ENCODE measurements around the gene DCAF6.

DCAF6 gene

GRCh38 chr1:168112673-168113305, 176.3 kb downstream of the DCAF6 start:
- H4K8ac ChIP-seq (ENCODE audit: low read length) = peak overlapping the region; percentile 13
- peaks cover 5% of the 10 kb centered on the region for H3K4me1 ChIP-seq (ENCODE audit: control insufficient read depth, insufficient read depth, low read depth, low read length)
- no peaks in the 10 kb centered on the region for H3K9me3 ChIP-seq (ENCODE audit: control insufficient read depth, low read length)
- DNase-seq = peak; percentile 69
- H4K91ac ChIP-seq (ENCODE audit: low read length) = no peak overlapping the region
- H3K23ac ChIP-seq (ENCODE audit: low read length in 2 of 2) = no peak overlapping the region
- H3K4me2 ChIP-seq (ENCODE audit: low read length, poor library complexity, severe bottlenecking) = no peak overlapping the region
- H2AFZ ChIP-seq (ENCODE audit: low read depth, low read length) = no peak overlapping the region
- H3K27me3 ChIP-seq (ENCODE audit: control insufficient read depth in 1 of 2, insufficient read depth in 1 of 2, low read length in 2 of 2) = no peaks in the 10 kb centered on the region
- WGBS = 97% methylated on average over 6 of the region's 6 CpGs
- no peak overlapping the region for H2BK15ac ChIP-seq (ENCODE audit: low read depth, poor library complexity, severe bottlenecking)
- H3K79me1 ChIP-seq (replicated peaks; ENCODE audit: low read length, poor library complexity, severe bottlenecking) = peaks cover 37% of the 10 kb centered on the region
- H3K4ac ChIP-seq (ENCODE audit: low read depth in 1 of 2, low read length in 2 of 2) = peak overlapping the region in 1 of 2 experiments; percentile 2
- H2BK120ac ChIP-seq (ENCODE audit: low read depth, low read length) = no peak overlapping the region
- peak overlapping the region; percentile 11 to 39 for H3K18ac ChIP-seq (ENCODE audit: low read depth in 1 of 2, low read length in 2 of 2)
- H3K27ac ChIP-seq (ENCODE audit: low read length, poor library complexity, severe bottlenecking) = peak overlapping the region; percentile 89
- no peak overlapping the region for H3K9ac ChIP-seq (ENCODE audit: low read length)
- H2BK12ac ChIP-seq (ENCODE audit: low read length in 2 of 2) = no peak overlapping the region
- no peak overlapping the region for H3K14ac ChIP-seq (ENCODE audit: low read length in 2 of 2)
- no peak overlapping the region for H2AK5ac ChIP-seq (ENCODE audit: low read length, severe bottlenecking)
- no peak overlapping the region for H2BK5ac ChIP-seq (ENCODE audit: low read depth, low read length, poor library complexity, severe bottlenecking)
- no peak overlapping the region for H3K4me3 ChIP-seq (ENCODE audit: insufficient read depth in 1 of 2, low read depth in 1 of 2, low read length in 2 of 2)
- peaks cover 0 to 3% of the 10 kb centered on the region in 2 experiments for H3K36me3 ChIP-seq (ENCODE audit: control insufficient read depth in 1 of 2, insufficient read depth in 2 of 2, low read depth in 1 of 2, low read length in 2 of 2)

DNA sequence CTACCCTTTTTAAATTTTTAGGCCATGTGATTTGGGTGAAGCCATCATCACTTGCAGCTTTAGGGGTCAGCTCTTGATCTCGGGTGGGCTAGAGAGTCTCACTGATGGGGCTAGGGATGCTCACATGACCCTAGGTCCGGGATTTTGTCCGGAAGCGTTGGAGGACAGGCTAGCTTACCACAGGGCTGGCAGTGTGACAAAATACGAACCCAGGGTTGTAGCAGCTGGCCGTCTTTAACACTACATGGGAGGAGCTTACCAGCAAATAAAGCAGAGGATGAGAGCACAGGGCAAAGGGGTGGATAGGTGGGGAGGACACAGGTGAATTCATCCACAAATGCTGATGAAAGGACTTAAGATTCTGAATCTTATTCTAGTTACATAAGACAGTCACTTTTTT, 178.4 kb downstream of the DCAF6 start:
- Histone ChIP-seq H2BK15ac (ENCODE audit: low read depth, poor library complexity, severe bottlenecking) (no peak overlapping the region), H2BK120ac (ENCODE audit: low read depth, low read length) (no peak overlapping the region), H3K9me3 (ENCODE audit: control insufficient read depth, low read length) (no peaks in the 10 kb centered on the region), H2AK5ac (ENCODE audit: low read length, severe bottlenecking) (no peak overlapping the region), H4K8ac (ENCODE audit: low read length) (no peak overlapping the region), H3K9ac (ENCODE audit: low read length) (no peak overlapping the region), H3K4me1 (ENCODE audit: control insufficient read depth, insufficient read depth, low read depth, low read length) (peaks cover 5% of the 10 kb centered on the region), H3K23ac (ENCODE audit: low read length in 2 of 2) (no peak overlapping the region), H3K18ac (ENCODE audit: low read depth in 1 of 2, low read length in 2 of 2) (no peak overlapping the region), H3K4ac (ENCODE audit: low read depth in 1 of 2, low read length in 2 of 2) (no peak overlapping the region), H2AFZ (ENCODE audit: low read depth, low read length) (no peak overlapping the region), H3K4me2 (ENCODE audit: low read length, poor library complexity, severe bottlenecking) (no peak overlapping the region), H3K27me3 (ENCODE audit: control insufficient read depth in 1 of 2, insufficient read depth in 1 of 2, low read length in 2 of 2) (no peaks in the 10 kb centered on the region), H3K27ac (ENCODE audit: low read length, poor library complexity, severe bottlenecking) (no peak overlapping the region), H2BK5ac (ENCODE audit: low read depth, low read length, poor library complexity, severe bottlenecking) (no peak overlapping the region), H4K91ac (ENCODE audit: low read length) (no peak overlapping the region), H3K79me1 (replicated peaks; ENCODE audit: low read length, poor library complexity, severe bottlenecking) (peaks cover 34% of the 10 kb centered on the region), H3K14ac (ENCODE audit: low read length in 2 of 2) (no peak overlapping the region), H2BK12ac (ENCODE audit: low read length in 2 of 2) (no peak overlapping the region), H3K4me3 (ENCODE audit: insufficient read depth in 1 of 2, low read depth in 1 of 2, low read length in 2 of 2) (no peak overlapping the region), H3K36me3 (ENCODE audit: control insufficient read depth in 1 of 2, insufficient read depth in 2 of 2, low read depth in 1 of 2, low read length in 2 of 2) (peaks cover 4 to 6% of the 10 kb centered on the region in 2 experiments)
- 91% methylated on average over 6 of the region's 6 CpGs for WGBS
- no peak for DNase-seq

DNA sequence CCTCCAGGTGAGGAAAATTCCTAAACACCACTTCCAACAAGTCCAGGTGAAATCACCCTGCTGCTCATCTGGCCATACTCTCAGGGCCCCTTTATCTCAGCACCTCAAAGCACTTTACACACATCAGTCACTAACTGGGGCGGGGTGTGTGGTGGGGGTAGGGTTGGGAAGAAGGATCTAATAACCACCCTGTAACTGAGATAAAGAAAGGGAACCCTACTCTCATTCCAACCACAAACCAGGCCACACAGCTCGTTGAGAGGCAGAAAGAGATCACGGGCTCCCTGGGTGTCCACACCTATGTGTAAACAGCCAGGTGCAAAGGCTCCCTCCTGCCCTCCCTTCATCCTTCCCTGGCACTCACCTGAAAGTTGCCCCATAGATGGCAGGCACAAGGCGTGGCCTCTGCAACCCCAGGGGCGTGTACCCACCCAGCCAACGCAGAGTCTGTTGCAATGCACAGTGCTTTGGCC, 179.9 kb downstream of the DCAF6 start:
- no peak for DNase-seq
- Histone ChIP-seq H3K27ac (ENCODE audit: low read length, poor library complexity, severe bottlenecking) (no peak overlapping the region), H2BK120ac (ENCODE audit: low read depth, low read length) (no peak overlapping the region), H2AK5ac (ENCODE audit: low read length, severe bottlenecking) (no peak overlapping the region), H3K4me2 (ENCODE audit: low read length, poor library complexity, severe bottlenecking) (no peak overlapping the region), H3K36me3 (ENCODE audit: control insufficient read depth in 1 of 2, insufficient read depth in 2 of 2, low read depth in 1 of 2, low read length in 2 of 2) (peaks cover 5 to 6% of the 10 kb centered on the region in 2 experiments), H3K4me3 (ENCODE audit: insufficient read depth in 1 of 2, low read depth in 1 of 2, low read length in 2 of 2) (no peak overlapping the region), H3K9ac (ENCODE audit: low read length) (no peak overlapping the region), H3K9me3 (ENCODE audit: control insufficient read depth, low read length) (no peaks in the 10 kb centered on the region), H2BK12ac (ENCODE audit: low read length in 2 of 2) (no peak overlapping the region), H3K4me1 (ENCODE audit: control insufficient read depth, insufficient read depth, low read depth, low read length) (peaks cover 5% of the 10 kb centered on the region), H3K18ac (ENCODE audit: low read depth in 1 of 2, low read length in 2 of 2) (no peak overlapping the region), H3K23ac (ENCODE audit: low read length in 2 of 2) (no peak overlapping the region), H2BK5ac (ENCODE audit: low read depth, low read length, poor library complexity, severe bottlenecking) (no peak overlapping the region), H4K91ac (ENCODE audit: low read length) (no peak overlapping the region), H2BK15ac (ENCODE audit: low read depth, poor library complexity, severe bottlenecking) (no peak overlapping the region), H3K27me3 (ENCODE audit: control insufficient read depth in 1 of 2, insufficient read depth in 1 of 2, low read length in 2 of 2) (no peaks in the 10 kb centered on the region), H2AFZ (ENCODE audit: low read depth, low read length) (no peak overlapping the region), H3K79me1 (replicated peaks; ENCODE audit: low read length, poor library complexity, severe bottlenecking) (peaks cover 31% of the 10 kb centered on the region), H4K8ac (ENCODE audit: low read length) (no peak overlapping the region), H3K4ac (ENCODE audit: low read depth in 1 of 2, low read length in 2 of 2) (no peak overlapping the region), H3K14ac (ENCODE audit: low read length in 2 of 2) (no peak overlapping the region)
- 89% methylated on average over 5 of the region's 6 CpGs for WGBS

GRCh38 chr1:168119750-168120149, 183.3 kb downstream of the DCAF6 start:
- H3K4me1 ChIP-seq (ENCODE audit: control insufficient read depth, insufficient read depth, low read depth, low read length) = peaks cover 2% of the 10 kb centered on the region
- no peak overlapping the region for H4K8ac ChIP-seq (ENCODE audit: low read length)
- no peak overlapping the region for H2BK12ac ChIP-seq (ENCODE audit: low read length in 2 of 2)
- H3K18ac ChIP-seq (ENCODE audit: low read depth in 1 of 2, low read length in 2 of 2) = no peak overlapping the region
- H3K27ac ChIP-seq (ENCODE audit: low read length, poor library complexity, severe bottlenecking) = no peak overlapping the region
- no peak overlapping the region for H3K4me3 ChIP-seq (ENCODE audit: insufficient read depth in 1 of 2, low read depth in 1 of 2, low read length in 2 of 2)
- no peak overlapping the region for H3K23ac ChIP-seq (ENCODE audit: low read length in 2 of 2)
- 88% methylated on average over 4 of the region's 4 CpGs for WGBS
- no peak for DNase-seq
- no peak overlapping the region for H3K4ac ChIP-seq (ENCODE audit: low read depth in 1 of 2, low read length in 2 of 2)
- H3K36me3 ChIP-seq (ENCODE audit: control insufficient read depth in 1 of 2, insufficient read depth in 2 of 2, low read depth in 1 of 2, low read length in 2 of 2) = peaks cover 5 to 6% of the 10 kb centered on the region in 2 experiments
- no peak overlapping the region for H2AK5ac ChIP-seq (ENCODE audit: low read length, severe bottlenecking)
- no peak overlapping the region for H3K9ac ChIP-seq (ENCODE audit: low read length)
- no peak overlapping the region for H3K4me2 ChIP-seq (ENCODE audit: low read length, poor library complexity, severe bottlenecking)
- no peak overlapping the region for H2AFZ ChIP-seq (ENCODE audit: low read depth, low read length)
- peaks cover 43% of the 10 kb centered on the region for H3K79me1 ChIP-seq (replicated peaks; ENCODE audit: low read length, poor library complexity, severe bottlenecking)
- H2BK120ac ChIP-seq (ENCODE audit: low read depth, low read length) = no peak overlapping the region
- no peaks in the 10 kb centered on the region for H3K9me3 ChIP-seq (ENCODE audit: control insufficient read depth, low read length)
- H4K91ac ChIP-seq (ENCODE audit: low read length) = no peak overlapping the region
- H3K27me3 ChIP-seq (ENCODE audit: control insufficient read depth in 1 of 2, insufficient read depth in 1 of 2, low read length in 2 of 2) = no peaks in the 10 kb centered on the region
- H3K14ac ChIP-seq (ENCODE audit: low read length in 2 of 2) = no peak overlapping the region
- no peak overlapping the region for H2BK5ac ChIP-seq (ENCODE audit: low read depth, low read length, poor library complexity, severe bottlenecking)
- no peak overlapping the region for H2BK15ac ChIP-seq (ENCODE audit: low read depth, poor library complexity, severe bottlenecking)
